Activated CD4-positive, alpha-beta memory T cell treated with anti-CD3 and anti-CD28 coated beads for 36 hours (primary cell): ENCODE measurements around the gene DRD4. TPM values are rescaled to one million over a fixed set of nuclear protein-coding genes. Genes with fewer than 3 reads are reported as not detected.
"Not testable (repeated sequence)": the region's sequence is repeated elsewhere in the genome, so short reads cannot be mapped to it uniquely, and the experiment has no call there.

Experiments
- CTCF ChIA-PET: fragments of 350-600 bp; sonication (Branson Sonifier 250); formaldehyde crosslinking; loops from one replicate; lab custom pipeline; 2021; ENCODE audit warnings: antibody characterized with exemption, inconsistent platforms; lab: Charles Lee
- POLR2A ChIA-PET: fragments of 350-600 bp; sonication (Branson Sonifier 250); formaldehyde crosslinking; loops from one replicate; lab custom pipeline; 2021; ENCODE audit warnings: antibody characterized with exemption; lab: Charles Lee
- DNase-seq: peaks from one replicate; pipeline ENCODE4 v3.0.0-alpha.2; 2020
- H3K27ac Mint-ChIP-seq: one replicate; pipeline ENCODE4 v1.8.0; 2021; ENCODE audit warnings: mixed read lengths
- H3K27me3 Mint-ChIP-seq: one replicate; pipeline ENCODE4 v1.8.0; 2021; ENCODE audit warnings: mixed read lengths
- H3K36me3 Mint-ChIP-seq: one replicate; pipeline ENCODE4 v1.8.0; 2021; ENCODE audit warnings: mixed read lengths
- H3K4me1 Mint-ChIP-seq: one replicate; pipeline ENCODE4 v1.8.0; 2021; ENCODE audit warnings: low read depth, mixed read lengths
- H3K4me3 Mint-ChIP-seq: one replicate; pipeline ENCODE4 v1.8.0; 2021; ENCODE audit warnings: mild to moderate bottlenecking, mixed read lengths
- H3K9me3 Mint-ChIP-seq: one replicate; pipeline ENCODE4 v1.8.0; 2021; ENCODE audit warnings: mixed read lengths
- intact Hi-C: fragments of 100-400 bp; cut with micrococcal nuclease; formaldehyde crosslinking; loops from one replicate; pipeline ENCODE4 v1.15.1; 2023
- total RNA-seq, 2 experiments: library from RNA; stranded (reverse); gene quantifications; one replicate each; pipeline ENCODE4 v1.2.3, GENCODE V29; 2021

Gene DRD4
- total RNA-seq, 2 experiments from 2014 or later = 0.21 to 0.39 TPM

- Mint-ChIP-seq H3K4me3 (no peak overlapping the region), H3K27ac (no peak overlapping the region), H3K9me3 (no peaks in the 10 kb centered on the region), H3K4me1 (peaks cover 8% of the 10 kb centered on the region), H3K36me3 (peaks cover 7% of the 10 kb centered on the region), H3K27me3 (peaks cover 9% of the 10 kb centered on the region)
- intact Hi-C loops = no loop called here
- ChIA-PET CTCF (no interaction called here), POLR2A (no interaction called here)
- no peak for DNase-seq
Measured at GRCh38 chr11:643366-643765, 6.3 kb downstream of the DRD4 start.

GRCh38 chr11:643849-644738 lies 7.0 kb downstream of the DRD4 start:
- Mint-ChIP-seq H3K4me3 (no peak overlapping the region), H3K4me1 (peaks cover 5% of the 10 kb centered on the region), H3K27me3 (peaks cover 2% of the 10 kb centered on the region), H3K27ac (no peak overlapping the region), H3K9me3 (no peaks in the 10 kb centered on the region), H3K36me3 (peaks cover 7% of the 10 kb centered on the region)
- POLR2A ChIA-PET = no interaction called here
- intact Hi-C loops = no loop called here
- CTCF ChIA-PET = no interaction called here
- DNase-seq = no peak

GRCh38 chr11:645536-645935 lies 8.5 kb downstream of the DRD4 start:
- CTCF ChIA-PET = no interaction called here
- H3K4me3 Mint-ChIP-seq = no peak overlapping the region

GRCh38 chr11:646214-646613 lies 9.1 kb downstream of the DRD4 start:
- DNase-seq = no peak
- H3K27me3 Mint-ChIP-seq = no peaks in the 10 kb centered on the region
- H3K4me1 Mint-ChIP-seq = peaks cover 2% of the 10 kb centered on the region
- H3K36me3 Mint-ChIP-seq = peaks cover 5% of the 10 kb centered on the region
- H3K27ac Mint-ChIP-seq = no peak overlapping the region
- CTCF ChIA-PET = no interaction called here
- H3K9me3 Mint-ChIP-seq = no peaks in the 10 kb centered on the region
- POLR2A ChIA-PET = interaction anchor here (1.1 kb wide), 1 partner anchor 31 kb away, joined by 3 read pairs; the partner anchor contains the start of gene IRF7
- intact Hi-C loops = no loop called here
- H3K4me3 Mint-ChIP-seq = no peak overlapping the region

More at GRCh38 chr11:645536-645935, 8.5 kb downstream of the DRD4 start:
- Mint-ChIP-seq H3K27ac (no peak overlapping the region), H3K27me3 (no peaks in the 10 kb centered on the region), H3K4me1 (peaks cover 2% of the 10 kb centered on the region), H3K36me3 (peaks cover 5% of the 10 kb centered on the region), H3K9me3 (no peaks in the 10 kb centered on the region)
- no peak for DNase-seq
- POLR2A ChIA-PET = interaction anchor here (0.7 to 1.1 kb wide), 2 partner anchors 30 to 397 kb away, joined by 3 read pairs; partner anchors contain the start of gene IRF7
- intact Hi-C loops = no loop called here

- H3K27me3 Mint-ChIP-seq, DNase-seq, H3K9me3 Mint-ChIP-seq, H3K4me3 Mint-ChIP-seq, POLR2A ChIA-PET, H3K36me3 Mint-ChIP-seq, intact Hi-C loops, CTCF ChIA-PET, H3K4me1 Mint-ChIP-seq, H3K27ac Mint-ChIP-seq: not testable (repeated sequence)
Measured at GRCh38 chr11:647672-648158, 10.6 kb downstream of the DRD4 start.

- intact Hi-C loops = no loop called here
- ChIA-PET POLR2A (no interaction called here), CTCF (no interaction called here)
- Mint-ChIP-seq H3K4me1 (peaks cover 2% of the 10 kb centered on the region), H3K36me3 (peaks cover 7% of the 10 kb centered on the region), H3K9me3 (no peaks in the 10 kb centered on the region), H3K27ac (no peak overlapping the region), H3K27me3 (no peaks in the 10 kb centered on the region), H3K4me3 (no peak overlapping the region)
- DNase-seq = no peak
Measured at GRCh38 chr11:650482-650881, 13.4 kb downstream of the DRD4 start.

- CTCF ChIA-PET, H3K36me3 Mint-ChIP-seq: not testable (repeated sequence)
Measured at GRCh38 chr11:653136-653535, 16.1 kb downstream of the DRD4 start.

GRCh38 chr11:653837-654236 lies 16.8 kb downstream of the DRD4 start:
- H3K4me1 Mint-ChIP-seq = no peaks in the 10 kb centered on the region
- no peak overlapping the region for H3K4me3 Mint-ChIP-seq
- CTCF ChIA-PET = no interaction called here
- no peaks in the 10 kb centered on the region for H3K9me3 Mint-ChIP-seq
- intact Hi-C loops = no loop called here
- no peak for DNase-seq
- no peak overlapping the region for H3K27ac Mint-ChIP-seq
- H3K36me3 Mint-ChIP-seq = peaks cover 7% of the 10 kb centered on the region
- H3K27me3 Mint-ChIP-seq = no peaks in the 10 kb centered on the region
- POLR2A ChIA-PET = no interaction called here

More at GRCh38 chr11:653136-653535, 16.1 kb downstream of the DRD4 start:
- H3K4me3 Mint-ChIP-seq, H3K27me3 Mint-ChIP-seq, H3K4me1 Mint-ChIP-seq, DNase-seq, H3K27ac Mint-ChIP-seq, POLR2A ChIA-PET, H3K9me3 Mint-ChIP-seq, intact Hi-C loops: not testable (repeated sequence)

GRCh38 chr11:654444-654843 lies 17.4 kb downstream of the DRD4 start:
- H3K36me3 Mint-ChIP-seq, H3K4me1 Mint-ChIP-seq, H3K27me3 Mint-ChIP-seq, POLR2A ChIA-PET, H3K4me3 Mint-ChIP-seq, DNase-seq, CTCF ChIA-PET, H3K27ac Mint-ChIP-seq, intact Hi-C loops, H3K9me3 Mint-ChIP-seq: not testable (repeated sequence)

- ChIA-PET CTCF (no interaction called here), POLR2A (no interaction called here)
- Mint-ChIP-seq H3K9me3 (no peaks in the 10 kb centered on the region), H3K4me1 (no peaks in the 10 kb centered on the region), H3K36me3 (peaks cover 9% of the 10 kb centered on the region), H3K4me3 (no peak overlapping the region), H3K27ac (no peak overlapping the region), H3K27me3 (no peaks in the 10 kb centered on the region)
- no peak for DNase-seq
- intact Hi-C loops = no loop called here
Measured at GRCh38 chr11:655036-655726, 18.1 kb downstream of the DRD4 start.

GRCh38 chr11:656426-656825 lies 19.4 kb downstream of the DRD4 start:
- Mint-ChIP-seq H3K4me3 (no peak overlapping the region), H3K27me3 (no peaks in the 10 kb centered on the region), H3K4me1 (no peaks in the 10 kb centered on the region), H3K36me3 (peaks cover 7% of the 10 kb centered on the region), H3K27ac (no peak overlapping the region), H3K9me3 (no peaks in the 10 kb centered on the region)
- DNase-seq = no peak
- intact Hi-C loops = no loop called here
- ChIA-PET POLR2A (no interaction called here), CTCF (no interaction called here)

- Mint-ChIP-seq H3K4me3 (no peak overlapping the region), H3K27ac (no peak overlapping the region), H3K27me3 (no peaks in the 10 kb centered on the region), H3K4me1 (no peaks in the 10 kb centered on the region), H3K9me3 (no peaks in the 10 kb centered on the region), H3K36me3 (peaks cover 7% of the 10 kb centered on the region)
- ChIA-PET POLR2A (no interaction called here), CTCF (no interaction called here)
- DNase-seq = no peak
- intact Hi-C loops = no loop called here
Measured at GRCh38 chr11:656866-657265, 19.8 kb downstream of the DRD4 start.
